ENCODE results near the gene ENTPD1.
"Not testable (repeated sequence)": the region's sequence is repeated elsewhere in the genome, so short reads cannot be mapped to it uniquely, and the experiment has no call there.

Gene ENTPD1

DNA sequence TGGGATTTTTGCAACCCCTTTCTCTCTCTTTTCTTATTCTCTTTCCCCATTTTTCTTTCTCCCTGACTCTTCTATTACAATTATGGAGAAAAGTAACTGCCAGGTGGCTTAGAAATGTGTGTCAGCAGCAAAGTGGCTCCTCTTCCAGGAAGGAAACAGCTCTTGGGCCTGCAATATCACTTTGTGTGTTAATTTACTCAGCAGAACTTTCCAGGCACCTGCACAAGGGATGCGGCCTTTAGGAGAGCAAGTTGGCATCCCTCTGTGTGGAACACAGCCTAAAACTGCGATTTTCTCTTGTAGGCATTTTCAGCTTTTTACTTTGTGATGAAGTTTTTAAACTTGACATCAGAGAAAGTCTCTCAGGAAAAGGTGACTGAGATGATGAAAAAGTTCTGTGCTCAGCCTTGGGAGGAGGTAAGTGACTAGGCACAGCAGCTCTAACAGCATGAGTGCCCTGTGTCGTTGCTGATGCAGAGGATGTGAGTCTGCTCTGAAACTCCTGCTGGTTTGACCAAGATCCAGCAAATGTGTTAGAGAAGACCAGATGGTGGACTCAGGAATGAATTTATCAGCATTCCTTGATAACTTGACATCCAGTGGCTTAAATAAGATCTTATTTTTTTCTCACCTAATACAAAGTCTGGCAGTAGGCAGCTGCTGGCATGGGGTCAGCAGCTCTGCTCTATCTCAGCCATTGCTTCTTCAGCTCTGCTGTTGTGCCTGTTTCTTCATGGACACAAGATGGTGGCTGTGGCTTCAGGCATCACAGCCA, 104.4 kb downstream of the ENTPD1 start:
- Histone ChIP-seq H3K4me1 (ENCODE audit: insufficient read depth, low read length) (peaks cover 18% of the 10 kb centered on the region), H3K36me3 (ENCODE audit: insufficient read depth, low read length) (no peaks in the 10 kb centered on the region), H3K27ac (ENCODE audit: low read depth, low read length) (no peak overlapping the region), H3K27me3 (ENCODE audit: control insufficient read depth in 1 of 2, insufficient read depth in 2 of 2, low read length in 2 of 2) (no peaks in the 10 kb centered on the region), H3K9me3 (ENCODE audit: low read length) (no peaks in the 10 kb centered on the region), H3K9ac (ENCODE audit: low read length) (no peak overlapping the region), H3K4me3 (ENCODE audit: low read depth in 1 of 2, low read length in 2 of 2) (no peak overlapping the region)

DNA sequence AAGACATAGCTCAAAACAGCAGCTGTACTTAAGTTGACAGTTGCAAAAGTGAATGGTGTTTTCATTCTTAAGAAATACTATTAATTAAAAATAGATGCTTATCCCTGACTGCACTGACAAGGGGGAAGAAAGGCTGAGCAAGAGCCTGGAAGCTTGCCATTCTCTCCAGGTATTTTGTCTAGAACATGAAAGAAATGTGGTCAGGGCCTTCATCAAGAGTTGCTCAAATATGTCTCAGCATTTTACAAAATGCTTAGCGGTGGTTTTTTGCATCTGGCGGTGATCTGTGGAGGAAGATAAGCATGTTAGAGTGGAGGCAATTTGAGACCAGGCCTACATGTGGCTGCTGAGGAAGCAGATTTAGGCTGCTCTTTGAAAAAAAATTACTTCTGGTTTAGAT, 105.4 kb downstream of the ENTPD1 start:
- Histone ChIP-seq H3K4me3 (ENCODE audit: low read depth in 1 of 2, low read length in 2 of 2) (no peak overlapping the region), H3K9ac (ENCODE audit: low read length) (no peak overlapping the region), H3K4me1 (ENCODE audit: insufficient read depth, low read length) (peaks cover 18% of the 10 kb centered on the region), H3K9me3 (ENCODE audit: low read length) (no peaks in the 10 kb centered on the region), H3K36me3 (ENCODE audit: insufficient read depth, low read length) (peaks cover 4% of the 10 kb centered on the region), H3K27me3 (ENCODE audit: control insufficient read depth in 1 of 2, insufficient read depth in 2 of 2, low read length in 2 of 2) (no peaks in the 10 kb centered on the region), H3K27ac (ENCODE audit: low read depth, low read length) (no peak overlapping the region)

DNA sequence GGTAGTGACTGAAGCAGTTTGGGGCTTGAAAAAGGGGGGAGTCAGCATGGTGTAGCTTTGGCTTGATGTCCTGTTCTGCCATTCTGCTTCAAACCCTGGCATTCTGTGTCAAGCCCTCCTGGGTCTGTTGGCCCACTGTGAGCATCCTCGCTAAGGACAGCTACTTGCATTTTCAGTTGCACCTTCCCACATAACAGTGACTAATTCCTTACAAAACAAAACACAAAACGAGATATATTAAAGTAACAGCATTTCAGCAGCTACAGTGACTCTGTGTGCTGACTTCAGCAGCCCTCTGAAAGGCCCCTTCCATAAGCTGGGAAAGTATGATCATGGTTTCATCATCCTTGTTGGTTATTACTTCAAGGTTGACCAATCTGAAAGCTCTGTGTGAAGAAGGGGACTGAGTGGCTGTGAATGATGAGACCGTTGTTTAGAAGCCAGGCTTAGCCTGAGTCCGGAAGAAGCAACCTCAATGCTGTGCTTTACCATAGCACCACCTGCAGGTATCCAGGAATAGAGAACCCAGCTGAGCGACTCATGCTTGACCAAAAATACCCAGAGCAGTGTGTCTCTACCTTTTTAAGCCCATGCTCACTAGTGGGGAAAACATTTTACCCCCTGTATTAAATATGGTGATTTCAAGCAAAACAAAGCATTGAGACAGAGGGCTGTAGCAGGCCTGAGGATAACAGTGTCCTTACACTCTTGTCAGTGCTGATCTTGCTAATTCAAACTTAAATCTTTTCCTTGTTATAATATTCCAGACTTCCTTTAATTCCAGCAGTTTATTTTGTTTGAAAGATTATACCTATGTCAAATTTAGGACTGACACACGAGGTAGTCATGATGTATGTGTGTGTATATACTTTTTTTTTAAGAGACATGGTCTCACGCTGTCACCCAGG, 109.2 kb downstream of the ENTPD1 start:
- Histone ChIP-seq H3K4me3 (ENCODE audit: low read depth in 1 of 2, low read length in 2 of 2) (no peak overlapping the region), H3K27me3 (ENCODE audit: control insufficient read depth in 1 of 2, insufficient read depth in 2 of 2, low read length in 2 of 2) (no peaks in the 10 kb centered on the region), H3K9me3 (ENCODE audit: low read length) (no peaks in the 10 kb centered on the region), H3K4me1 (ENCODE audit: insufficient read depth, low read length) (peaks cover 18% of the 10 kb centered on the region), H3K27ac (ENCODE audit: low read depth, low read length) (no peak overlapping the region), H3K36me3 (ENCODE audit: insufficient read depth, low read length) (peaks cover 21% of the 10 kb centered on the region), H3K9ac (ENCODE audit: low read length) (no peak overlapping the region)

DNA sequence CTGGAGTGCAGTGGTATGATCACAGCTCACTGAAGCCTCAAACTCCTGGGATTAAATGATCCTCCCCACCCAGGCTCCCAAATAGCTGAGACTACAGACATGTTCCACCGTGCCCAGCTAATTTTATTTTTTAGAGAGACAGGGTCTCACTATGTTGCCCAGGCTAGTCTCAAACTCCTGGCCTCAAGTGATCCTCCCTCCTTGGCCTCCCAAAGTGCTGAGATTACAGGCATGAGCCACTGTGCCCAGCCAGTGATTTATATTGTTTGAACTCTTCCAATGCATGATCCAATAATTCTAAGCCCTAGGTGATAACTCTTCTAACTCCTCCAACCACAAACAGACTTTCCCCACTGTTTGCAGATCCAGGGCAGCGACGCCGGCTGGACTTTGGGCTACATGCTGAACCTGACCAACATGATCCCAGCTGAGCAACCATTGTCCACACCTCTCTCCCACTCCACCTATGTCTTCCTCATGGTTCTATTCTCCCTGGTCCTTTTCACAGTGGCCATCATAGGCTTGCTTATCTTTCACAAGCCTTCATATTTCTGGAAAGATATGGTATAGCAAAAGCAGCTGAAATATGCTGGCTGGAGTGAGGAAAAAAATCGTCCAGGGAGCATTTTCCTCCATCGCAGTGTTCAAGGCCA, 110.0 kb downstream of the ENTPD1 start:
- H3K36me3 ChIP-seq (ENCODE audit: insufficient read depth, low read length): peaks cover 21% of the 10 kb centered on the region
- no peak overlapping the region for H3K9ac ChIP-seq (ENCODE audit: low read length)
- H3K27ac ChIP-seq (ENCODE audit: low read depth, low read length): no peak overlapping the region
- peaks cover 10% of the 10 kb centered on the region for H3K4me1 ChIP-seq (ENCODE audit: insufficient read depth, low read length)
- H3K27me3 ChIP-seq (ENCODE audit: control insufficient read depth in 1 of 2, insufficient read depth in 2 of 2, low read length in 2 of 2): no peaks in the 10 kb centered on the region
- no peak overlapping the region for H3K4me3 ChIP-seq (ENCODE audit: low read depth in 1 of 2, low read length in 2 of 2)
- no peaks in the 10 kb centered on the region for H3K9me3 ChIP-seq (ENCODE audit: low read length)

DNA sequence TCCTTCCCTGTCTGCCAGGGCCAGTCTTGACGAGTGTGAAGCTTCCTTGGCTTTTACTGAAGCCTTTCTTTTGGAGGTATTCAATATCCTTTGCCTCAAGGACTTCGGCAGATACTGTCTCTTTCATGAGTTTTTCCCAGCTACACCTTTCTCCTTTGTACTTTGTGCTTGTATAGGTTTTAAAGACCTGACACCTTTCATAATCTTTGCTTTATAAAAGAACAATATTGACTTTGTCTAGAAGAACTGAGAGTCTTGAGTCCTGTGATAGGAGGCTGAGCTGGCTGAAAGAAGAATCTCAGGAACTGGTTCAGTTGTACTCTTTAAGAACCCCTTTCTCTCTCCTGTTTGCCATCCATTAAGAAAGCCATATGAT, 110.5 kb downstream of the ENTPD1 start:
- no peak overlapping the region for H3K4me3 ChIP-seq (ENCODE audit: low read depth in 1 of 2, low read length in 2 of 2)

DNA sequence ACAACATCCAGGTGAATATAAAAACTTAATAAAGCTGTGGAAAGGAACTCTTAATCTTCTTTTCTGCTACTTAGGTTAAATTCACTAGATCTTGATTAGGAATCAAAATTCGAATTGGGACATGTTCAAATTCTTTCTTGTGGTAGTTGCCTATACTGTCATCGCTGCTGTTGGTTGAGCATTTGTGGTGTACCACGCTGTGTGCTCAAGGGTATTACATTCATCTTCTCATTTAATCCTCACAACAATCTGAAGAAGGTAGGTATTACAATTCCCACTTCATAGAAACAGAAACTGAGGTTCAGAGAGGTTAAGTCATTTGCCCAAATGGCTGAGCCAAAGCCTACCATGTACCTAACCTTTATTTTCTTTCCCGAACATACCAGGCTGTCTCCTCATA, 111.9 kb downstream of the ENTPD1 start:
- no peaks in the 10 kb centered on the region for H3K27me3 ChIP-seq (ENCODE audit: control insufficient read depth in 1 of 2, insufficient read depth in 2 of 2, low read length in 2 of 2)
- H3K4me1 ChIP-seq (ENCODE audit: insufficient read depth, low read length): peaks cover 6% of the 10 kb centered on the region
- no peak overlapping the region for H3K27ac ChIP-seq (ENCODE audit: low read depth, low read length)
- peaks cover 34% of the 10 kb centered on the region for H3K36me3 ChIP-seq (ENCODE audit: insufficient read depth, low read length)
- H3K4me3 ChIP-seq (ENCODE audit: low read depth in 1 of 2, low read length in 2 of 2): no peak overlapping the region
- no peaks in the 10 kb centered on the region for H3K9me3 ChIP-seq (ENCODE audit: low read length)
- H3K9ac ChIP-seq (ENCODE audit: low read length): no peak overlapping the region

More for the DNA sequence above, 110.5 kb downstream of the ENTPD1 start:
- H3K9me3 ChIP-seq (ENCODE audit: low read length): no peaks in the 10 kb centered on the region
- H3K27ac ChIP-seq (ENCODE audit: low read depth, low read length): no peak overlapping the region
- no peak overlapping the region for H3K9ac ChIP-seq (ENCODE audit: low read length)
- peaks cover 24% of the 10 kb centered on the region for H3K36me3 ChIP-seq (ENCODE audit: insufficient read depth, low read length)
- no peaks in the 10 kb centered on the region for H3K27me3 ChIP-seq (ENCODE audit: control insufficient read depth in 1 of 2, insufficient read depth in 2 of 2, low read length in 2 of 2)
- H3K4me1 ChIP-seq (ENCODE audit: insufficient read depth, low read length): peaks cover 6% of the 10 kb centered on the region

DNA sequence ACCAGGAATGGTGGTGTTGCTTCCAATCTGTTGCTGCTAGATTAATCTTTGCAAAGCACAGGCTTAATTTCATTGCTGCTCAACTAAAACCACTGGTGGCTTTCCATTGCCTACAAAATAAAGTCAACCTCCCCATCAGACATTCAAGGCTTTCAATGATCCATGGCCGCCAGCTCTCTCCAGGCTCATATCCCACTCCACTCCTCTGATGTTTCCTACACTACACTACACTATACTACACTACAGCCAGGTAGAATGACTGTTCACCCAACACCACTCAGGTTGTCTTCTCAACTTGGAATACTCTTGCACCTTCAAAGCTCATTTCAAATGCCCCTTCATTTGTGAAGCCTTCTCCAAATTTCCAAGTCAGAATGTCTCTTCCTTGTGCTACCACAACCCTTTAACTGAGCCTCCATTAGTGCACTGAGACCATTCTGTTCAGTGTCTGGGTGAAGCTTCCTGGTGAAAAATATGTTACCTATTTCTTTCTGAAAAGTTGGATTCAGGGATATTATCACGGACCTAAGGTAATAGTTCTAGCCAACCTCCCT, 116.3 kb downstream of the ENTPD1 start:
- Histone ChIP-seq H3K27ac (ENCODE audit: low read depth, low read length) (no peak overlapping the region), H3K4me1 (ENCODE audit: insufficient read depth, low read length) (no peaks in the 10 kb centered on the region), H3K9ac (ENCODE audit: low read length) (no peak overlapping the region), H3K4me3 (ENCODE audit: low read depth in 1 of 2, low read length in 2 of 2) (no peak overlapping the region), H3K27me3 (ENCODE audit: control insufficient read depth in 1 of 2, insufficient read depth in 2 of 2, low read length in 2 of 2) (no peaks in the 10 kb centered on the region), H3K36me3 (ENCODE audit: insufficient read depth, low read length) (peaks cover 35% of the 10 kb centered on the region), H3K9me3 (ENCODE audit: low read length) (no peaks in the 10 kb centered on the region)

DNA sequence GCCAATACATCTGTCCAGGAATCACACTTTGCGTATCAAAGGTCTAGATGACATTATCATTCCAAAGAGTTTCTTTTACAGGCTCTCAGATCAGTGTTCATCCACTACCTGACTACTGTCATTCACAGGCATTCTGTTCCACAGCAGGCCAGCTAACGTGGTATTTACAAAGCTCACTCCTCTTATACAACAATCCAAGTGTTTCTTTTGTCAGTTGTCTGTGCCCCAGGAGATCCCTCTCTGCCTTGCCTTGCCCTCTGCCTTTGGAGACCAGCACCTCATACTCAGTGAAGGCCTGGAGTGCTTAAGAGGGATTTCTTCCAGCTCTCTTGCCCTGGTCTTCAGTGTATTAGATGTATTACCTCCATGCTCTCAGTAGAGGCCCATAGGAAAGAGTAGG, 117.2 kb downstream of the ENTPD1 start:
- Histone ChIP-seq H3K9me3 (ENCODE audit: low read length) (no peaks in the 10 kb centered on the region), H3K4me3 (ENCODE audit: low read depth in 1 of 2, low read length in 2 of 2) (no peak overlapping the region), H3K4me1 (ENCODE audit: insufficient read depth, low read length) (no peaks in the 10 kb centered on the region), H3K36me3 (ENCODE audit: insufficient read depth, low read length) (peaks cover 26% of the 10 kb centered on the region), H3K27me3 (ENCODE audit: control insufficient read depth in 1 of 2, insufficient read depth in 2 of 2, low read length in 2 of 2) (no peaks in the 10 kb centered on the region), H3K9ac (ENCODE audit: low read length) (no peak overlapping the region), H3K27ac (ENCODE audit: low read depth, low read length) (no peak overlapping the region)

DNA sequence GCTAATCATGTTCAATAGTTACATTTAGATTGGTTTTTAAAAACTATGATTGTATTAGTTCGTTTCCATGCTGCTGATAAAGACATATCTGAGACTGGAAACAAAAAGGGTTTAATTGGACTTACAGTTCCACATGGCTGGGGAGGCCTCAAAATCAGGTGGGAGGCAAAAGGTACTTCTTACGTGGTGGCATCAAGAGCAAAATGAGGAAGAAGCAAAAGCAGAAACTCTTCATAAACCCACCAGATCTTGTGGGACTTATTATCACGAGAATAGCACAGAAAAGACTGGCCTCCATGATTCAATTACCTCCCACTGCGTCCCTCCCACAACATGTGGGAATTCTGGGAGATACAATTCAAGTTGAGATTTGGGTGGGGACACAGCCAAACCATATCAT, 117.7 kb downstream of the ENTPD1 start:
- Histone ChIP-seq H3K27ac (ENCODE audit: low read depth, low read length) (no peak overlapping the region), H3K36me3 (ENCODE audit: insufficient read depth, low read length) (peaks cover 21% of the 10 kb centered on the region), H3K4me1 (ENCODE audit: insufficient read depth, low read length) (no peaks in the 10 kb centered on the region), H3K27me3 (ENCODE audit: control insufficient read depth in 1 of 2, insufficient read depth in 2 of 2, low read length in 2 of 2) (no peaks in the 10 kb centered on the region), H3K9me3 (ENCODE audit: low read length) (no peaks in the 10 kb centered on the region), H3K9ac (ENCODE audit: low read length) (no peak overlapping the region), H3K4me3 (ENCODE audit: low read depth in 1 of 2, low read length in 2 of 2) (no peak overlapping the region)

DNA sequence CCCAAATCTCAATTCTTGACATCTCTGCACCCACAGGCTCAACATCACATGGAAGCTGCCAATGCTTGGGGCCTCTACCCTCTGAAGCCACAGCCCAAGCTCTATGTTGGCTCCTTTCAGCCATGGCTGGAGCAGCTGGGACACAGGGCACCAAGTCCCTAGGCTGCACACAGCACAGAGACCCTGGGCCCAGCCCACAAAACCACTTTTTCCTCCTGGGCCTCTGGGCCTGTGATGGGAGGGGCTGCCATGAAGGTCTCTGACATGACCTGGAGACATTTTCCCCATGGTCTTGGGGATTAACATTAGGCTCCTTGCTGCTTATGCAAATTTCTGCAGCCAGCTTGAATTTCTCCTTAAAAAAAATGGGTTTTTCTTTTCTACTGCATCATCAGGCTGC, 118.8 kb downstream of the ENTPD1 start:
- H3K9me3 ChIP-seq (ENCODE audit: low read length); H3K4me1 ChIP-seq (ENCODE audit: insufficient read depth, low read length); H3K27ac ChIP-seq (ENCODE audit: low read depth, low read length); H3K9ac ChIP-seq (ENCODE audit: low read length); H3K4me3 ChIP-seq (ENCODE audit: low read depth in 1 of 2, low read length in 2 of 2); H3K27me3 ChIP-seq (ENCODE audit: control insufficient read depth in 1 of 2, insufficient read depth in 2 of 2, low read length in 2 of 2): not testable (repeated sequence)
- peaks cover 21% of the 10 kb centered on the region for H3K36me3 ChIP-seq (ENCODE audit: insufficient read depth, low read length)

DNA sequence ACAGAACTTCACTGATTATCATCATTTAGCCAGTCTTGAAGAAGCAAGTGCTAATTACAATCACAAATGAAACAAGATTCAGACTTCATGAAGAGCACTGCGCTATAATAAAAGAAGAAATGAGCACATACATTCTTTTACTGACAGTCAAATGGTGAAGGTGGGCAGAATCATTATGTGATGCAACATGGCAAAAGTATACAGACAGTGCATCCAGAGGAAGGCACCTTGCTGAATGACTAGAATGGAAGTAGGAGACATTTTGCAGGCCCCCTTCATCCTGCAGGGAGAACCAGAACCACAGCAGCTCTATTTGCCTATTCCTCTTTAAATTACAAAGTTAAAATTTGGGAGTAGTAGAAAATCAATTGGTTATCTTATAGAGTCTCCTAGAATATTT, 120.8 kb downstream of the ENTPD1 start:
- no peaks in the 10 kb centered on the region for H3K4me1 ChIP-seq (ENCODE audit: insufficient read depth, low read length)
- no peaks in the 10 kb centered on the region for H3K9me3 ChIP-seq (ENCODE audit: low read length)
- H3K27ac ChIP-seq (ENCODE audit: low read depth, low read length): no peak overlapping the region
- H3K9ac ChIP-seq (ENCODE audit: low read length): no peak overlapping the region
- peaks cover 15% of the 10 kb centered on the region for H3K36me3 ChIP-seq (ENCODE audit: insufficient read depth, low read length)
- H3K4me3 ChIP-seq (ENCODE audit: low read depth in 1 of 2, low read length in 2 of 2): no peak overlapping the region
- H3K27me3 ChIP-seq (ENCODE audit: control insufficient read depth in 1 of 2, insufficient read depth in 2 of 2, low read length in 2 of 2): no peaks in the 10 kb centered on the region

Data from muscle layer of colon (tissue), 2 donors.